NCI-H2081 treated with DMSO at 0.1 percent for 48 hours (cell line): Measurements from ENCODE around the gene PRKCZ.
"Not testable (repeated sequence)": the region's sequence is repeated elsewhere in the genome, so short reads cannot be mapped to it uniquely, and the experiment has no call there.

ENCODE experiments used
- DNase-seq: peaks from one replicate; lab custom pipeline; 2025; lab: John Stamatoyannopoulos, UW

The PRKCZ gene

GRCh38 chr1:2087766-2088165, 37.6 kb downstream of the PRKCZ start:
- DNase-seq, result no peak

- no peak for DNase-seq
These were observed 38.2 kb downstream of the PRKCZ start for GRCh38 chr1:2088458-2088857.

GRCh38 chr1:2089051-2089450, 38.8 kb downstream of the PRKCZ start:
- DNase-seq, result no peak

- DNase-seq, result no peak
These were observed 40.1 kb downstream of the PRKCZ start for GRCh38 chr1:2090216-2090890.

GRCh38 chr1:2091611-2092604, 41.7 kb downstream of the PRKCZ start:
- no peak for DNase-seq

GRCh38 chr1:2093055-2093454, 42.8 kb downstream of the PRKCZ start:
- DNase-seq, result no peak

- no peak for DNase-seq
These were observed 43.4 kb downstream of the PRKCZ start for GRCh38 chr1:2093636-2094035.

GRCh38 chr1:2094269-2095158, 44.3 kb downstream of the PRKCZ start:
- DNase-seq, result not testable (repeated sequence)

- DNase-seq, result no peak
These were observed 45.2 kb downstream of the PRKCZ start for GRCh38 chr1:2095394-2095793.

- DNase-seq, result no peak
These were observed 45.9 kb downstream of the PRKCZ start for GRCh38 chr1:2095981-2096736.

- DNase-seq, result no peak
These were observed 47.4 kb downstream of the PRKCZ start for GRCh38 chr1:2097386-2098300.

GRCh38 chr1:2098301-2098698, 48.1 kb downstream of the PRKCZ start:
- DNase-seq, result no peak

GRCh38 chr1:2098839-2099785, 48.9 kb downstream of the PRKCZ start:
- no peak for DNase-seq

GRCh38 chr1:2099886-2100779, 49.9 kb downstream of the PRKCZ start:
- no peak for DNase-seq

- no peak for DNase-seq
These were observed 50.5 kb downstream of the PRKCZ start for GRCh38 chr1:2100780-2101108.

GRCh38 chr1:2101531-2101930, 51.3 kb downstream of the PRKCZ start:
- DNase-seq, result no peak

GRCh38 chr1:2101946-2102345, 51.7 kb downstream of the PRKCZ start:
- DNase-seq, result no peak

- DNase-seq, result no peak
These were observed 52.5 kb downstream of the PRKCZ start for GRCh38 chr1:2102753-2103152.
